ENCODE measurements around the gene CLCN5. TPM values are rescaled to one million over a fixed set of nuclear protein-coding genes. Genes with fewer than 3 reads are reported as not detected.
A peak's percentile ranks its signal among the peaks of the same experiment; 100 is the strongest.

The CLCN5 gene
- total RNA-seq, 4 donors from 2014 or later, result 2.5 to 20.3 (median 17.2) TPM

GRCh38 chrX:50081282-50081889 is 159.0 kb downstream of the CLCN5 start:
- no peak overlapping the region for H3K4me3 ChIP-seq
- DNase-seq, result peak in 2 of 3 donors; percentile 50 to 66
- no peaks in the 10 kb centered on the region for H3K4me1 ChIP-seq
- H3K27me3 ChIP-seq, result no peaks in the 10 kb centered on the region
- no peaks in the 10 kb centered on the region for H3K9me3 ChIP-seq
- H3K27ac ChIP-seq, result no peak overlapping the region
- H3K36me3 ChIP-seq, result no peaks in the 10 kb centered on the region
- peak in 3 of 6 experiments; percentile 32 to 49 (median 39) for TF ChIP-seq CTCF (IDR thresholded peaks at IDR 0.05)
- no peak for TF ChIP-seq POLR2A (IDR thresholded peaks at IDR 0.05)

- Histone ChIP-seq H3K4me1 (no peaks in the 10 kb centered on the region), H3K9me3 (no peaks in the 10 kb centered on the region), H3K27ac (no peak overlapping the region), H3K4me3 (no peak overlapping the region), H3K36me3 (peaks cover 0 to 5% (median 0%) of the 10 kb centered on the region in 3 donors), H3K27me3 (no peaks in the 10 kb centered on the region)
- DNase-seq, result no peak
- no peak for TF ChIP-seq CTCF (IDR thresholded peaks at IDR 0.05)
- TF ChIP-seq POLR2A (IDR thresholded peaks at IDR 0.05), result no peak
Observed at GRCh38 chrX:50082741-50083140, 160.3 kb downstream of the CLCN5 start.

GRCh38 chrX:50088645-50089044 is 166.2 kb downstream of the CLCN5 start:
- Histone ChIP-seq H3K27ac (no peak overlapping the region), H3K4me3 (no peak overlapping the region), H3K36me3 (peaks cover 0 to 9% (median 0%) of the 10 kb centered on the region in 3 donors), H3K27me3 (no peaks in the 10 kb centered on the region), H3K4me1 (no peaks in the 10 kb centered on the region), H3K9me3 (no peaks in the 10 kb centered on the region)
- no peak for TF ChIP-seq CTCF (IDR thresholded peaks at IDR 0.05)
- DNase-seq, result no peak

DNA sequence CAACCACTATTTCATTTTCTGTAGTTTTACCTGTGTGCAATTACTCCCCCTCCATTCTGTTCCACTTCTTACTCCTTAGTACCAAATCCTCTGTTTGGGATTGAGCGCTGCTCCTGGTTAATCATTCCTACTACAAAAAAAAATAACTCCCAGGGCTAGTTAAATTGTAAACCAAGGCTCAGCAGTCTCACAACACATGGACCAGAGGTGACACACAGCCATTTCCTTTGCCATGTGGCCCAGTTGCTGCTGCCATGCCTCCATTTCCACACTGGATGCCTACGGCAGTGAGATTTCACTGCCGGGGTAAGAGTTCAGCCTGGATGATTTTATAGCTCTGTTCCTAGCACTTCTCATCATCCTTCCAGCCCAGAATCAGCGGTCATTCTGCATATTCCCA is 171.2 kb downstream of the CLCN5 start:
- H3K27ac ChIP-seq, result no peak overlapping the region

GRCh38 chrX:50097071-50097470 is 174.7 kb downstream of the CLCN5 start:
- Histone ChIP-seq H3K36me3 (no peaks in the 10 kb centered on the region), H3K27me3 (no peaks in the 10 kb centered on the region), H3K9me3 (no peaks in the 10 kb centered on the region), H3K4me1 (no peaks in the 10 kb centered on the region), H3K4me3 (no peak overlapping the region), H3K27ac (no peak overlapping the region)
- no peak for TF ChIP-seq CTCF (IDR thresholded peaks at IDR 0.05)
- TF ChIP-seq POLR2A (IDR thresholded peaks at IDR 0.05), result no peak
- DNase-seq, result no peak

More for the DNA sequence above, 171.2 kb downstream of the CLCN5 start:
- no peaks in the 10 kb centered on the region for H3K4me1 ChIP-seq
- no peaks in the 10 kb centered on the region for H3K27me3 ChIP-seq
- H3K4me3 ChIP-seq, result no peak overlapping the region
- TF ChIP-seq CTCF (IDR thresholded peaks at IDR 0.05) (no peak), POLR2A (IDR thresholded peaks at IDR 0.05) (no peak)
- no peaks in the 10 kb centered on the region for H3K36me3 ChIP-seq
- no peaks in the 10 kb centered on the region for H3K9me3 ChIP-seq
- no peak for DNase-seq

DNA sequence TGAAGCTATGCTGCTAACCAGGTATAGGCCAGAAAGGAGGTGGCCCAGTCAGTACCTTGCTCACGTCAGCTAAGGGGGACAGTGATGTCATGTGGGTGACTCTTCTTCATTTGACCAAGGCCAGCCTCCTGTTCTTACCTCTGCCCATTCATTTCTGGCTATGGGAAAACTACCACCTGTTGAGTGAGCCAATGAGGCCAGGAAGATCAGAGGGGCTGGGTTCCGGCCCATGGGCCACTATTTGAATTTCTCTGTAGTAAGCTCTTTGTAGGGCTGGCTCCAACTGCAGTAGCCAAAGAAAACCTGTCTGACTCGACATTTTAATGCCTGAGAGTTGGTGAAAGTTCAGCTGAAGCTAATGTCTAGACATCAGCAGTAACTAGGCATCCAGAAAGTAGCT is 175.8 kb downstream of the CLCN5 start:
- Histone ChIP-seq H3K27ac (no peak overlapping the region), H3K36me3 (no peaks in the 10 kb centered on the region), H3K4me3 (no peak overlapping the region), H3K9me3 (no peaks in the 10 kb centered on the region), H3K4me1 (no peaks in the 10 kb centered on the region), H3K27me3 (no peaks in the 10 kb centered on the region)
- TF ChIP-seq CTCF (IDR thresholded peaks at IDR 0.05) (no peak), POLR2A (IDR thresholded peaks at IDR 0.05) (no peak)
- DNase-seq, result no peak

Data from Peyer's patch (tissue), 4 donors.